ENCODE data around the gene BYSL.
A peak's percentile ranks its signal among the peaks of the same experiment; 100 is the strongest.

Gene BYSL

GRCh38 chr6:41901882-41902519 is 19.3 kb upstream of the BYSL start:
- Histone ChIP-seq H3K4me3 (replicated peaks; ENCODE audit: low read depth, low read length) (no peak overlapping the region), H3K27me3 (replicated peaks; ENCODE audit: control insufficient read depth, insufficient read depth, low read length) (no peaks in the 10 kb centered on the region), H3K36me3 (ENCODE audit: control insufficient read depth, insufficient read depth, low read length) (peaks cover 2% of the 10 kb centered on the region)
- TF ChIP-seq CTCF (IDR thresholded peaks at IDR 0.05; ENCODE audit: insufficient read depth, low read length, poor library complexity, severe bottlenecking), result peak; percentile 64
- DNase-seq (ENCODE audit: extremely low read depth, insufficient read length), result no peak

- H3K4me3 ChIP-seq (replicated peaks; ENCODE audit: low read depth, low read length), result no peak overlapping the region
- H3K27me3 ChIP-seq (replicated peaks; ENCODE audit: control insufficient read depth, insufficient read depth, low read length), result no peaks in the 10 kb centered on the region
- TF ChIP-seq CTCF (IDR thresholded peaks at IDR 0.05; ENCODE audit: insufficient read depth, low read length, poor library complexity, severe bottlenecking), result no peak
- H3K36me3 ChIP-seq (ENCODE audit: control insufficient read depth, insufficient read depth, low read length), result peaks cover 4% of the 10 kb centered on the region
- no peak for DNase-seq (ENCODE audit: extremely low read depth, insufficient read length)
Observed at GRCh38 chr6:41909727-41910126, 11.6 kb upstream of the BYSL start.

- DNase-seq (ENCODE audit: extremely low read depth, insufficient read length), result no peak
- Histone ChIP-seq H3K36me3 (ENCODE audit: control insufficient read depth, insufficient read depth, low read length) (peaks cover 2% of the 10 kb centered on the region; the same call in 1 of the 2 replicates), H3K4me3 (replicated peaks; ENCODE audit: low read depth, low read length) (no peak overlapping the region), H3K27me3 (replicated peaks; ENCODE audit: control insufficient read depth, insufficient read depth, low read length) (no peaks in the 10 kb centered on the region)
- no peak for TF ChIP-seq CTCF (IDR thresholded peaks at IDR 0.05; ENCODE audit: insufficient read depth, low read length, poor library complexity, severe bottlenecking)
Observed at GRCh38 chr6:41914343-41914742, 7.0 kb upstream of the BYSL start.

- DNase-seq (ENCODE audit: extremely low read depth, insufficient read length), result no peak
- no peak for TF ChIP-seq CTCF (IDR thresholded peaks at IDR 0.05; ENCODE audit: insufficient read depth, low read length, poor library complexity, severe bottlenecking)
- Histone ChIP-seq H3K36me3 (ENCODE audit: control insufficient read depth, insufficient read depth, low read length) (peaks cover 2% of the 10 kb centered on the region; the same call in 1 of the 2 replicates), H3K27me3 (replicated peaks; ENCODE audit: control insufficient read depth, insufficient read depth, low read length) (no peaks in the 10 kb centered on the region), H3K4me3 (replicated peaks; ENCODE audit: low read depth, low read length) (no peak overlapping the region)
Observed at GRCh38 chr6:41914869-41915530, 6.3 kb upstream of the BYSL start.

- H3K36me3 ChIP-seq (ENCODE audit: control insufficient read depth, insufficient read depth, low read length), result peaks cover 2% of the 10 kb centered on the region; the same call in 1 of the 2 replicates
- no peak overlapping the region for H3K4me3 ChIP-seq (replicated peaks; ENCODE audit: low read depth, low read length)
- no peaks in the 10 kb centered on the region for H3K27me3 ChIP-seq (replicated peaks; ENCODE audit: control insufficient read depth, insufficient read depth, low read length)
- no peak for TF ChIP-seq CTCF (IDR thresholded peaks at IDR 0.05; ENCODE audit: insufficient read depth, low read length, poor library complexity, severe bottlenecking)
- no peak for DNase-seq (ENCODE audit: extremely low read depth, insufficient read length)
Observed at GRCh38 chr6:41917528-41917927, 3.8 kb upstream of the BYSL start.
